Left lung (tissue), 10 donors: ENCODE data around the gene CELF4. TPM values are rescaled to one million over a fixed set of nuclear protein-coding genes. Genes with fewer than 3 reads are reported as not detected.

Experiments used
- ATAC-seq: fragments of 200-7000 bp; cut with Tn5 transposase; one replicate; pipeline ENCODE4 v1.9.1; 2020; ENCODE audit warnings: moderate library complexity
- DNase-seq, 4 donors: peaks; one replicate each; pipeline ENCODE4 v3.0.0-alpha.2; 2013 to 2020
- H3K27ac ChIP-seq, 2 donors: fragments of 200-600 bp; sonication (generic) in 1 of 2; one replicate each; pipeline versions ENCODE4 v1.5.0 to v1.8.0; 2020 to 2021
- H3K27me3 ChIP-seq, 2 donors: fragments of 200-600 bp; sonication (generic) in 1 of 2; one replicate each; pipeline versions ENCODE4 v1.5.0 to v1.8.0; 2020 to 2021
- H3K36me3 ChIP-seq, 2 donors: fragments of 200-600 bp; sonication (generic) in 1 of 2; one replicate each; pipeline versions ENCODE4 v1.5.0 to v1.8.0; 2020 to 2021
- H3K4me1 ChIP-seq, 2 donors: fragments of 200-600 bp; one replicate each; pipeline ENCODE4 v1.8.0; 2021
- H3K4me3 ChIP-seq, 2 donors: fragments of 200-600 bp; sonication (generic) in 1 of 2; one replicate each; pipeline versions ENCODE4 v1.5.0 to v1.8.0; 2020 to 2021; ENCODE audit warnings: mild to moderate bottlenecking in 1 of 2
- H3K9me3 ChIP-seq, 2 donors: fragments of 200-600 bp; sonication (generic) in 1 of 2; one replicate each; pipeline versions ENCODE4 v1.5.0 to v1.8.0; 2020 to 2021
- CTCF ChIP-seq, 2 donors: fragments of 200-600 bp; sonication (generic) in 1 of 2; IDR thresholded peaks; one replicate each; pipeline versions ENCODE4 v1.5.0 to v1.8.0; 2021; ENCODE audit warnings: antibody characterized with exemption in 2 of 2
- intact Hi-C, 2 donors: fragments of 100-400 bp; cut with DNase I; formaldehyde crosslinking; loops; one replicate each; pipeline versions ENCODE4 v1.11.2 to v1.14.2; 2022
- polyA plus RNA-seq, 6 donors: library from polyadenylated mRNA; unstranded; fragments of 120-200 nt; gene quantifications; one replicate each; pipeline ENCODE4 v1.2.1, GENCODE V29; 2013; ENCODE audit not compliant: insufficient read length in 6 of 6
- total RNA-seq, 2 donors: library from RNA; stranded (reverse); fragmentation: NEBNext Ultra II Directional; extraction: Animal tissue kit (Norgen Biotek cat#: 25700); gene quantifications; one replicate each; pipeline ENCODE4 v1.2.1, GENCODE V29; 2021
- donor health status: DM: no; HTN: yes; CAD: no.
- donor health status: DM: no; HTN: no; CAD: no.

CELF4 gene
- total and polyA plus RNA-seq, 8 donors, result 1.1 to 10.3 (median 7.4) TPM

GRCh38 chr18:37432436-37433195 lies 133.0 kb downstream of the CELF4 start:
- no peak overlapping the region for H3K4me3 ChIP-seq
- no peaks in the 10 kb centered on the region for H3K36me3 ChIP-seq
- no peak overlapping the region for H3K27ac ChIP-seq
- DNase-seq (no peak), ATAC-seq (no peak)
- TF ChIP-seq CTCF (IDR thresholded peaks at IDR 0.05), result no peak
- peaks cover 0 to 8% of the 10 kb centered on the region in 2 donors for H3K27me3 ChIP-seq
- H3K4me1 ChIP-seq, result no peaks in the 10 kb centered on the region
- H3K9me3 ChIP-seq, result peaks cover 0 to under 1% of the 10 kb centered on the region in 2 donors
- intact Hi-C loops, result no loop called here

GRCh38 chr18:37430357-37431076 lies 135.1 kb downstream of the CELF4 start:
- Histone ChIP-seq H3K27me3 (no peaks in the 10 kb centered on the region), H3K4me1 (no peaks in the 10 kb centered on the region), H3K9me3 (no peaks in the 10 kb centered on the region), H3K27ac (no peak overlapping the region), H3K36me3 (no peaks in the 10 kb centered on the region), H3K4me3 (no peak overlapping the region)
- ATAC-seq (no peak), DNase-seq (no peak)
- TF ChIP-seq CTCF (IDR thresholded peaks at IDR 0.05), result no peak
- intact Hi-C loops, result no loop called here

GRCh38 chr18:37429791-37430190 lies 135.8 kb downstream of the CELF4 start:
- Histone ChIP-seq H3K27me3 (no peaks in the 10 kb centered on the region), H3K36me3 (no peaks in the 10 kb centered on the region), H3K4me3 (no peak overlapping the region), H3K9me3 (no peaks in the 10 kb centered on the region), H3K27ac (no peak overlapping the region), H3K4me1 (no peaks in the 10 kb centered on the region)
- intact Hi-C loops, result no loop called here
- ATAC-seq (no peak), DNase-seq (no peak)
- no peak for TF ChIP-seq CTCF (IDR thresholded peaks at IDR 0.05)

- no peak overlapping the region for H3K27ac ChIP-seq
- H3K36me3 ChIP-seq, result no peaks in the 10 kb centered on the region
- H3K27me3 ChIP-seq, result no peaks in the 10 kb centered on the region
- H3K4me1 ChIP-seq, result no peaks in the 10 kb centered on the region
- DNase-seq, result no peak
- H3K4me3 ChIP-seq, result no peak overlapping the region
- no peaks in the 10 kb centered on the region for H3K9me3 ChIP-seq
- no peak for TF ChIP-seq CTCF (IDR thresholded peaks at IDR 0.05)
- intact Hi-C loops, result no loop called here
- ATAC-seq, result no peak
These were observed 137.2 kb downstream of the CELF4 start for GRCh38 chr18:37428288-37428974.

GRCh38 chr18:37426586-37426985 lies 139.0 kb downstream of the CELF4 start:
- Histone ChIP-seq H3K36me3 (no peaks in the 10 kb centered on the region), H3K9me3 (no peaks in the 10 kb centered on the region), H3K4me1 (no peaks in the 10 kb centered on the region), H3K27ac (no peak overlapping the region), H3K27me3 (no peaks in the 10 kb centered on the region), H3K4me3 (no peak overlapping the region)
- DNase-seq (no peak), ATAC-seq (no peak)
- TF ChIP-seq CTCF (IDR thresholded peaks at IDR 0.05), result no peak
- intact Hi-C loops, result no loop called here
